ENCODE data around the gene IFNG-AS1. TPM values are rescaled to one million over a fixed set of nuclear protein-coding genes. Genes with fewer than 3 reads are reported as not detected.

Gene IFNG-AS1
- polyA plus RNA-seq, 1 donor from 2014 or later, result not detected

DNA sequence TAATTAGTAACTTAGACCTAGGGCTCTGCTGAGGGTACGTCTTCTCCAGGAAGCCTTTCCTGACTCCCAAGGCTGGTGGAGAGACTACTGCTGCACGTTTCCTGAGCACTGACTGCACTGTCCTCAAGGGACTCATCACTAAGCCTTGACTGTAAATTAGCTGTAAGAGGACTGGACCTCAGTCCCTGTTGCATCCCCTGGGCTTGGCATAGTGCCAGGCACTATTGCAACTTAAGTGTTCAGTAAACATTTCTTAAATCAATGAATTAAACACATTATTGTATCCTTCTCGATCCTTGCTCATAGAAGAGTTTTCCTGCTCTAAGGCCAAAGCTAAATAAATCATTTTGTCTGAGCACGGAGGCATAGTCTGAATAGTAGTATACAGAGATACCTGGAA lies 31.9 kb upstream of the IFNG-AS1 start:
- Histone ChIP-seq H3K36me3 (ENCODE audit: insufficient read depth, low read length) (no peaks in the 10 kb centered on the region), H3K79me2 (replicated peaks; ENCODE audit: insufficient read depth, low read length) (no peaks in the 10 kb centered on the region), H3K4me2 (ENCODE audit: low read length) (no peak overlapping the region), H3K4me3 (ENCODE audit: low read length) (no peak overlapping the region), H3K27me3 (ENCODE audit: insufficient read depth, low read depth, low read length) (no peaks in the 10 kb centered on the region), H3K27ac (ENCODE audit: low read length) (no peak overlapping the region), H2AFZ (ENCODE audit: low read depth, low read length) (no peak overlapping the region), H3K9ac (ENCODE audit: low read length) (no peak overlapping the region), H3K9me3 (ENCODE audit: low read length) (no peaks in the 10 kb centered on the region), H4K20me1 (ENCODE audit: insufficient read depth) (no peaks in the 10 kb centered on the region), H3F3A (ENCODE audit: insufficient read depth, low read length, poor library complexity, severe bottlenecking) (no peaks in the 10 kb centered on the region), H3K9me2 (ENCODE audit: insufficient read depth, low read length) (no peaks in the 10 kb centered on the region)
- no peak for TF ChIP-seq EZH2 (IDR thresholded peaks at IDR 0.05; ENCODE audit: borderline replicate concordance, insufficient read depth, low read length, poor library complexity, severe bottlenecking)
- TF ChIP-seq CTCF (IDR thresholded peaks at IDR 0.05; ENCODE audit: poor library complexity, severe bottlenecking), result no peak
- TF ChIP-seq TAF1 (IDR thresholded peaks at IDR 0.05; ENCODE audit: low read depth), result no peak
- TF ChIP-seq EP300 (conservative IDR thresholded peaks at IDR 0.05; ENCODE audit: poor library complexity, severe bottlenecking), result no peak
- no peak for TF ChIP-seq MXI1 (conservative IDR thresholded peaks at IDR 0.05; ENCODE audit: poor library complexity, severe bottlenecking)
- no peak for TF ChIP-seq REST (IDR thresholded peaks at IDR 0.05; ENCODE audit: borderline replicate concordance)
- no peak for TF ChIP-seq RAD21 (conservative IDR thresholded peaks at IDR 0.05)
- TF ChIP-seq SMC3 (conservative IDR thresholded peaks at IDR 0.05; ENCODE audit: poor library complexity), result no peak
- no peak for TF ChIP-seq POLR2AphosphoS5 (IDR thresholded peaks at IDR 0.05)

- H3K9me2 ChIP-seq (ENCODE audit: insufficient read depth, low read length), result no peaks in the 10 kb centered on the region
- no peak for TF ChIP-seq RAD21 (conservative IDR thresholded peaks at IDR 0.05)
- no peak for TF ChIP-seq SMC3 (conservative IDR thresholded peaks at IDR 0.05; ENCODE audit: poor library complexity)
- TF ChIP-seq CTCF (IDR thresholded peaks at IDR 0.05; ENCODE audit: poor library complexity, severe bottlenecking), result no peak
- no peak for TF ChIP-seq POLR2AphosphoS5 (IDR thresholded peaks at IDR 0.05)
- no peak for TF ChIP-seq EP300 (conservative IDR thresholded peaks at IDR 0.05; ENCODE audit: poor library complexity, severe bottlenecking)
- no peak for TF ChIP-seq EZH2 (IDR thresholded peaks at IDR 0.05; ENCODE audit: borderline replicate concordance, insufficient read depth, low read length, poor library complexity, severe bottlenecking)
- TF ChIP-seq MXI1 (conservative IDR thresholded peaks at IDR 0.05; ENCODE audit: poor library complexity, severe bottlenecking), result no peak
- no peak for TF ChIP-seq REST (IDR thresholded peaks at IDR 0.05; ENCODE audit: borderline replicate concordance)
- no peak for TF ChIP-seq TAF1 (IDR thresholded peaks at IDR 0.05; ENCODE audit: low read depth)
- H4K20me1 ChIP-seq (ENCODE audit: insufficient read depth), result no peaks in the 10 kb centered on the region
- no peak overlapping the region for H2AFZ ChIP-seq (ENCODE audit: low read depth, low read length)
- no peaks in the 10 kb centered on the region for H3K27me3 ChIP-seq (ENCODE audit: insufficient read depth, low read depth, low read length)
- no peak overlapping the region for H3K9ac ChIP-seq (ENCODE audit: low read length)
- no peak overlapping the region for H3K4me3 ChIP-seq (ENCODE audit: low read length)
- no peak overlapping the region for H3K4me2 ChIP-seq (ENCODE audit: low read length)
- no peaks in the 10 kb centered on the region for H3F3A ChIP-seq (ENCODE audit: insufficient read depth, low read length, poor library complexity, severe bottlenecking)
- no peak overlapping the region for H3K27ac ChIP-seq (ENCODE audit: low read length)
- no peaks in the 10 kb centered on the region for H3K9me3 ChIP-seq (ENCODE audit: low read length)
- H3K79me2 ChIP-seq (replicated peaks; ENCODE audit: insufficient read depth, low read length), result no peaks in the 10 kb centered on the region
- no peaks in the 10 kb centered on the region for H3K36me3 ChIP-seq (ENCODE audit: insufficient read depth, low read length)
Measured at GRCh38 chr12:67958187-67958586, 31.1 kb upstream of the IFNG-AS1 start.
